ENCODE data around the gene UGT1A8. TPM values are rescaled to one million over a fixed set of nuclear protein-coding genes. Genes with fewer than 3 reads are reported as not detected.

UGT1A8 gene
- total RNA-seq, 1 donor from 2014 or later: not detected

- Mint-ChIP-seq H3K27me3 (peaks cover 21% of the 10 kb centered on the region), H3K27ac (no peak overlapping the region), H3K4me3 (no peak overlapping the region), H3K36me3 (ENCODE audit: low read depth) (no peaks in the 10 kb centered on the region), H3K9me3 (peaks cover 7% of the 10 kb centered on the region), H3K4me1 (no peaks in the 10 kb centered on the region)
- DNase-seq (no peak), ATAC-seq (ENCODE audit: low read depth) (no peak)
- ChIA-PET CTCF (no interaction called here), POLR2A (no interaction called here)
- intact Hi-C loops (cut with micrococcal nuclease): no loop called here
- TF ChIP-seq, protein P1, sequence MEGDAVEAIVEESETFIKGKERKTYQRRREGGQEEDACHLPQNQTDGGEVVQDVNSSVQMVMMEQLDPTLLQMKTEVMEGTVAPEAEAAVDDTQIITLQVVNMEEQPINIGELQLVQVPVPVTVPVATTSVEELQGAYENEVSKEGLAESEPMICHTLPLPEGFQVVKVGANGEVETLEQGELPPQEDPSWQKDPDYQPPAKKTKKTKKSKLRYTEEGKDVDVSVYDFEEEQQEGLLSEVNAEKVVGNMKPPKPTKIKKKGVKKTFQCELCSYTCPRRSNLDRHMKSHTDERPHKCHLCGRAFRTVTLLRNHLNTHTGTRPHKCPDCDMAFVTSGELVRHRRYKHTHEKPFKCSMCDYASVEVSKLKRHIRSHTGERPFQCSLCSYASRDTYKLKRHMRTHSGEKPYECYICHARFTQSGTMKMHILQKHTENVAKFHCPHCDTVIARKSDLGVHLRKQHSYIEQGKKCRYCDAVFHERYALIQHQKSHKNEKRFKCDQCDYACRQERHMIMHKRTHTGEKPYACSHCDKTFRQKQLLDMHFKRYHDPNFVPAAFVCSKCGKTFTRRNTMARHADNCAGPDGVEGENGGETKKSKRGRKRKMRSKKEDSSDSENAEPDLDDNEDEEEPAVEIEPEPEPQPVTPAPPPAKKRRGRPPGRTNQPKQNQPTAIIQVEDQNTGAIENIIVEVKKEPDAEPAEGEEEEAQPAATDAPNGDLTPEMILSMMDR (IDR thresholded peaks at IDR 0.05): no peak
Observed at GRCh38 chr2:233754872-233755611, 137.6 kb downstream of the UGT1A8 start.

DNA sequence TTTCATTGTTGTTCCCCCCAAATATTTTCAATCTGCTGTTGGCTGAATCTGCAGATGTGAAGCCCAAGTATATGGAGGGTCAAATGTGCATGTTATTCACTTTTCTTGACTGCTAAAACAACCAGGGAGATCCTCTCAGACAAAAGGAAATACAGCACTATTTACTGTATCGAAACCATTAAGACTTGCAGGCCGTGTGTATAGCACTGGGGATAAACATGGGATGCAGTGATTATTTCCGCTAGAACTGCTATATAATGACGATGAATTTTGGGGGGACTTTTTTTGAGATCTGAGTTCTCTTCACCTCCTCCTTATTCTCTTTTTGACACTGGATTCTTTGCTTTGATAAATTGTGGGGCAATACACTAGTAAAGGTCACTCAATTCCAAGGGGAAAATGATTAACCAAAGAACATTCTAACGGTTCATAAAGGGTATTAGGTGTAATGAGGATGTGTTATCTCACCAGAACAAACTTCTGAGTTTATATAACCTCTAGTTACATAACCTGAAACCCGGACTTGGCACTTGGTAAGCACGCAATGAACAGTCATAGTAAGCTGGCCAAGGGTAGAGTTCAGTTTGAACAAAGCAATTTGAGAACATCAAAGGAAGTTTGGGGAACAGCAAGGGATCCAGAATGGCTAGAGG, 139.1 kb downstream of the UGT1A8 start:
- ChIA-PET POLR2A (no interaction called here), CTCF (no interaction called here)
- H3K27me3 Mint-ChIP-seq: peaks cover 22% of the 10 kb centered on the region
- H3K36me3 Mint-ChIP-seq (ENCODE audit: low read depth): no peaks in the 10 kb centered on the region
- no peak for ATAC-seq (ENCODE audit: low read depth)
- no peaks in the 10 kb centered on the region for H3K4me1 Mint-ChIP-seq
- TF ChIP-seq, protein P1 (IDR thresholded peaks at IDR 0.05): no peak
- peaks cover 4% of the 10 kb centered on the region for H3K9me3 Mint-ChIP-seq
- no peak for DNase-seq
- intact Hi-C loops (cut with micrococcal nuclease): no loop called here
- no peak overlapping the region for H3K4me3 Mint-ChIP-seq
- no peak overlapping the region for H3K27ac Mint-ChIP-seq

DNA sequence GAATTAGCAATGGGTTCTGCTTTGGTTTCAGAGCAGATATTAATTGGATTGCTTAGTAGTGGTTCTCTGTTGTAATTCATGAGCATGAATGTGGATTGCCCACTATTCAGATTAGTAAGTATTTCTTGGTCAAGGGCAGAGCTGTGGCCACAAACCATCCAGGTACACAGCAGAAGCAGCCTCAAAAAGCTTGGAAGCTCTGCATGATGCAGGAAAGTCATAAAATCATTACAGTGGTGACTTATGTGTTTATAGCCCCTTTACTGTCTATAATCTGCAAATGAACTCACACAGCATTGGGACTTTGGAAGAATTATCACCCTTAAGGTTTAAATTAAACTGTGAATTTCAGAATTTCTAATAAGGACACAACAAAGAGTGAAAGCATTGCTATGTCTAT, 140.7 kb downstream of the UGT1A8 start:
- TF ChIP-seq, protein P1 (IDR thresholded peaks at IDR 0.05): no peak
- ChIA-PET CTCF (no interaction called here), POLR2A (no interaction called here)
- ATAC-seq (ENCODE audit: low read depth): no peak
- H3K9me3 Mint-ChIP-seq: no peaks in the 10 kb centered on the region
- H3K4me3 Mint-ChIP-seq: no peak overlapping the region
- no peaks in the 10 kb centered on the region for H3K36me3 Mint-ChIP-seq (ENCODE audit: low read depth)
- no peaks in the 10 kb centered on the region for H3K4me1 Mint-ChIP-seq
- no peak for DNase-seq
- intact Hi-C loops (cut with micrococcal nuclease): no loop called here
- peaks cover 22% of the 10 kb centered on the region for H3K27me3 Mint-ChIP-seq
- no peak overlapping the region for H3K27ac Mint-ChIP-seq

- Mint-ChIP-seq H3K4me3 (no peak overlapping the region), H3K27ac (no peak overlapping the region), H3K27me3 (peaks cover 17% of the 10 kb centered on the region), H3K9me3 (no peaks in the 10 kb centered on the region), H3K36me3 (ENCODE audit: low read depth) (no peaks in the 10 kb centered on the region), H3K4me1 (no peaks in the 10 kb centered on the region)
- ATAC-seq (ENCODE audit: low read depth): no peak
- ChIA-PET POLR2A (no interaction called here), CTCF (no interaction called here)
- TF ChIP-seq, protein P1 (IDR thresholded peaks at IDR 0.05): no peak
- DNase-seq: no peak
- intact Hi-C loops (cut with micrococcal nuclease): no loop called here
Observed at GRCh38 chr2:233758849-233759248, 141.4 kb downstream of the UGT1A8 start.

GRCh38 chr2:233760043-233760442, 142.6 kb downstream of the UGT1A8 start, which contains the start of gene UGT1A1:
Gene UGT1A1, plus strand, starts transcription at chr2:233760270. Its CDS starts 18 bp downstream, at chr2:233760288.
- TF ChIP-seq, protein P1 (IDR thresholded peaks at IDR 0.05): no peak
- ATAC-seq (ENCODE audit: low read depth) (no peak), DNase-seq (no peak)
- CTCF ChIA-PET: no interaction called here
- POLR2A ChIA-PET: no interaction called here
- Mint-ChIP-seq H3K27ac (no peak within 1 kb of the TSS), H3K4me1 (no peaks in the 10 kb centered on the region), H3K27me3 (peaks cover 15% of the 10 kb centered on the region), H3K9me3 (no peaks in the 10 kb centered on the region), H3K36me3 (ENCODE audit: low read depth) (no peaks in the 10 kb centered on the region), H3K4me3 (no peak within 1 kb of the TSS)
- intact Hi-C loops (cut with micrococcal nuclease): no loop called here

All from activated B cell treated with CpG ODN at 0.5 μM for 24 hours (primary cell).